Panc1 (cell line): ENCODE data around the gene CREB5.

Experiments used
- CTCF ChIP-seq: fragments of 450-650 bp; IDR thresholded peaks from 2 replicates; pipeline ENCODE4 v1.5.1; 2017; ENCODE audit warnings: mild to moderate bottlenecking
- POLR2AphosphoS5 ChIP-seq: IDR thresholded peaks from 2 replicates; pipeline ENCODE4 v1.6.1; 2012; ENCODE audit warnings: mild to moderate bottlenecking, low read depth, low read length, moderate library complexity
- SIN3A ChIP-seq: IDR thresholded peaks from 2 replicates; pipeline ENCODE4 v1.6.1; 2012; ENCODE audit warnings: low read depth, mild to moderate bottlenecking, low read length, moderate library complexity, borderline replicate concordance; ENCODE audit not compliant: insufficient read depth
- TCF7L2 ChIP-seq: IDR thresholded peaks from 2 replicates; pipeline ENCODE4 v1.6.1; 2011; ENCODE audit warnings: mild to moderate bottlenecking, low read depth, low read length, inconsistent platforms

GRCh38 chr7:28510026-28510369 lies 97.7 kb downstream of the CREB5 start:
- TF ChIP-seq TCF7L2, result no peak
- no peak for TF ChIP-seq CTCF
- no peak for TF ChIP-seq SIN3A
- TF ChIP-seq POLR2AphosphoS5, result no peak
